Trophoblast cell (in vitro differentiated cells and primary cell): ENCODE results near the gene KCNH8. TPM values are rescaled to one million over a fixed set of nuclear protein-coding genes. Genes with fewer than 3 reads are reported as not detected.
"Not testable (repeated sequence)": the region's sequence is repeated elsewhere in the genome, so short reads cannot be mapped to it uniquely, and the experiment has no call there.

Experiments
- DNase-seq, 2 donors: peaks; one replicate each; pipeline ENCODE4 v3.0.0-alpha.2; 2016
- H2AFZ ChIP-seq: 2 replicates; pipeline ENCODE4 v1.6.1; 2013; ENCODE audit warnings: low read length, moderate library complexity, mild to moderate bottlenecking; ENCODE audit not compliant: insufficient read depth, poor library complexity
- H2AK5ac ChIP-seq: 2 replicates; pipeline ENCODE4 v1.6.1; 2013; ENCODE audit warnings: mild to moderate bottlenecking, low read length
- H2BK120ac ChIP-seq: 2 replicates; pipeline ENCODE4 v1.6.1; 2013; ENCODE audit warnings: low read length, mild to moderate bottlenecking, moderate library complexity; ENCODE audit not compliant: insufficient read depth, poor library complexity
- H2BK12ac ChIP-seq: 2 replicates; pipeline ENCODE4 v1.6.1; 2013; ENCODE audit warnings: mild to moderate bottlenecking, low read length, moderate library complexity
- H2BK5ac ChIP-seq: 2 replicates; pipeline ENCODE4 v1.6.1; 2013; ENCODE audit warnings: low read length, low read depth, moderate library complexity, mild to moderate bottlenecking; ENCODE audit not compliant: poor library complexity
- H3K14ac ChIP-seq: 2 replicates; pipeline ENCODE4 v1.6.1; 2013; ENCODE audit warnings: mild to moderate bottlenecking, low read length
- H3K18ac ChIP-seq: 2 replicates; pipeline ENCODE4 v1.6.1; 2013; ENCODE audit warnings: mild to moderate bottlenecking, low read length
- H3K23ac ChIP-seq: 2 replicates; pipeline ENCODE4 v1.6.1; 2013; ENCODE audit warnings: low read length
- H3K27ac ChIP-seq: 2 replicates; pipeline ENCODE4 v1.5.1; 2013; ENCODE audit warnings: low read depth, mild to moderate bottlenecking, inconsistent platforms, low read length, moderate library complexity
- H3K27me3 ChIP-seq: 2 replicates; pipeline ENCODE4 v1.6.1; 2013; ENCODE audit warnings: inconsistent platforms, mild to moderate bottlenecking, low read length, moderate library complexity; ENCODE audit not compliant: insufficient read depth
- H3K36me3 ChIP-seq, 2 experiments: 1 replicate in 1 of 2; 2 replicates in 1 of 2; pipeline ENCODE4 v1.6.1; 2013; ENCODE audit warnings: low read length in 2 of 2, mild to moderate bottlenecking in 2 of 2, moderate library complexity in 1 of 2; ENCODE audit not compliant: insufficient read depth in 2 of 2, control insufficient read depth in 1 of 2
- H3K4ac ChIP-seq: 2 replicates; pipeline ENCODE4 v1.6.1; 2013; ENCODE audit warnings: low read depth, mild to moderate bottlenecking, low read length, moderate library complexity
- H3K4me1 ChIP-seq, 2 experiments: 1 replicate in 1 of 2; 2 replicates in 1 of 2; pipeline ENCODE4 v1.6.1; 2013; ENCODE audit warnings: low read length in 2 of 2, mild to moderate bottlenecking in 2 of 2, moderate library complexity in 1 of 2; ENCODE audit not compliant: insufficient read depth in 2 of 2, control insufficient read depth in 1 of 2
- H3K4me2 ChIP-seq: 2 replicates; pipeline ENCODE4 v1.6.1; 2013; ENCODE audit warnings: inconsistent platforms, mild to moderate bottlenecking, low read length, moderate library complexity
- H3K4me3 ChIP-seq: 2 replicates; pipeline ENCODE4 v1.5.1; 2013; ENCODE audit warnings: mild to moderate bottlenecking, low read depth, low read length, inconsistent platforms
- H3K79me1 ChIP-seq: one replicate; pipeline ENCODE4 v1.6.1; 2013; ENCODE audit warnings: low read length
- H3K79me2 ChIP-seq: 2 replicates; pipeline ENCODE4 v1.6.1; 2013; ENCODE audit warnings: low read length, mild to moderate bottlenecking; ENCODE audit not compliant: control insufficient read depth, insufficient read depth, poor library complexity
- H3K9ac ChIP-seq: 2 replicates; pipeline ENCODE4 v1.6.1; 2013; ENCODE audit warnings: mild to moderate bottlenecking, low read length
- H3K9me3 ChIP-seq: 2 replicates; pipeline ENCODE4 v1.6.1; 2013; ENCODE audit warnings: low read depth, mild to moderate bottlenecking, control low read depth, inconsistent platforms, low read length; ENCODE audit not compliant: insufficient read depth
- H4K12ac ChIP-seq: 2 replicates; pipeline ENCODE4 v1.6.1; 2013; ENCODE audit warnings: low read depth, mild to moderate bottlenecking, low read length, moderate library complexity
- H4K8ac ChIP-seq: 2 replicates; pipeline ENCODE4 v1.6.1; 2013; ENCODE audit warnings: low read depth, mild to moderate bottlenecking, low read length, moderate library complexity
- H4K91ac ChIP-seq: one replicate; pipeline ENCODE4 v1.6.1; 2013; ENCODE audit warnings: low read depth, mild to moderate bottlenecking, low read length, moderate library complexity
- WGBS: extraction: QIAGEN DNeasy Blood & Tissue Kit; methylation state at CpG from one replicate; pipeline ENCODE4 v1.1.7; 2013; ENCODE audit warnings: missing lambda C conversion rate; ENCODE audit not compliant: insufficient read length, insufficient coverage; ENCODE audit errors: extremely low coverage; 5-methylcytosine and 5-hydroxymethylcytosine counted together
- polyA plus RNA-seq: library from polyadenylated mRNA; stranded (reverse); fragments of 200-250 nt; gene quantifications from 2 replicates; pipeline ENCODE4 v1.2.3, GENCODE V29; 2013

The KCNH8 gene
- polyA plus RNA-seq: 0.58 and 0.67 TPM in 2 replicates

- H2BK5ac ChIP-seq: no peak within 1 kb of the TSS
- H3K9ac ChIP-seq: no peak within 1 kb of the TSS
These were observed at the start of gene KCNH8 for GRCh38 chr3:19147905-19148767. Gene KCNH8 (plus strand): TSS chr3:19148510. CDS start chr3:19148720, 210 bp downstream.

DNA sequence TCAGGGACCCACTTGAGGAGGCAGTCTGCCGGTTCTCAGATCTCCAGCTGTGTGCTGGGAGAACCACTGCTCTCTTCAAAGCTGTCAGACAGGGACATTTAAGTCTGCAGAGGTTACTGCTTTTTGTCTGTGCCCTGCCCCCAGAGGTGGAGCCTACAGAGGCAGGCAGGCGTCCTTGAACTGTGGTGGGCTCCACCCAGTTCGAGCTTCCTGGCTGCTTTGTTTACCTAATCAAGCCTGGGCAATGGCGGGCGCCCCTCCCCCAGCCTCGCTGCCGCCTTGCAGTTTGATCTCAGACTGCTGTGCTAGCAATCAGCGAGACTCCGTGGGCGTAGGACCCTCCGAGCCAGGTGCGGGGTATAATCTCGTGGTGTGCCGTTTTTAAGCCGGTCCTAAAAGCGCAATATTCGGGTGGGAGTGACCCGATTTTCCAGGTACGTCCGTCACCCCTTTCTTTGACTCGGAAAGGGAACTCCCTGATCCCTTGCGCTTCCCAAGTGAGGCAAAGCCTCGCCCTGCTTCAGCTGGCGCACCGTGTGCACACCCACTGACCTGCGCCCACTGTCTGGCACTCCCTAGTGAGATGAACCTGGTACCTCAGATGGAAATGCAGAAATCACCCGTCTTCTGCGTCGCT lies 45.5 kb upstream of the KCNH8 start:
- not testable (repeated sequence) for H3K4ac ChIP-seq, H3K18ac ChIP-seq, H3K4me1 ChIP-seq, H3K79me2 ChIP-seq, H2AK5ac ChIP-seq, H2AFZ ChIP-seq, H3K14ac ChIP-seq, H4K12ac ChIP-seq, H3K4me3 ChIP-seq, H2BK5ac ChIP-seq, H3K4me2 ChIP-seq, H3K23ac ChIP-seq, H4K91ac ChIP-seq, H3K27me3 ChIP-seq, H4K8ac ChIP-seq, H2BK120ac ChIP-seq, DNase-seq, H3K79me1 ChIP-seq, H3K9ac ChIP-seq, H2BK12ac ChIP-seq, H3K36me3 ChIP-seq, H3K27ac ChIP-seq
- no CpG with 5 or more reads among the region's 29 CpGs for WGBS
- peaks cover 11% of the 10 kb centered on the region for H3K9me3 ChIP-seq

More at GRCh38 chr3:19147905-19148767, at the start of gene KCNH8:
- Histone ChIP-seq H3K4me3 (peak within 1 kb of the TSS; percentile 89), H3K27ac (no peak within 1 kb of the TSS), H2BK12ac (no peak within 1 kb of the TSS), H2AK5ac (no peak within 1 kb of the TSS), H3K4me2 (peak within 1 kb of the TSS; percentile 95), H3K4ac (no peak within 1 kb of the TSS), H3K79me1 (peaks cover 3% of the 10 kb centered on the region), H4K12ac (no peak within 1 kb of the TSS), H3K14ac (no peak within 1 kb of the TSS), H3K9me3 (no peaks in the 10 kb centered on the region), H3K4me1 (peaks cover 3 to 4% of the 10 kb centered on the region in 2 experiments), H3K27me3 (peaks cover 5% of the 10 kb centered on the region), H3K79me2 (no peaks in the 10 kb centered on the region), H2AFZ (peak within 1 kb of the TSS; percentile 98), H3K36me3 (no peaks in the 10 kb centered on the region), H4K91ac (no peak within 1 kb of the TSS), H3K18ac (no peak within 1 kb of the TSS), H4K8ac (peak within 1 kb of the TSS; percentile 55), H2BK120ac (no peak within 1 kb of the TSS), H3K23ac (no peak within 1 kb of the TSS)
- DNase-seq: no peak
- no CpG with 5 or more reads among the region's 64 CpGs for WGBS

DNA sequence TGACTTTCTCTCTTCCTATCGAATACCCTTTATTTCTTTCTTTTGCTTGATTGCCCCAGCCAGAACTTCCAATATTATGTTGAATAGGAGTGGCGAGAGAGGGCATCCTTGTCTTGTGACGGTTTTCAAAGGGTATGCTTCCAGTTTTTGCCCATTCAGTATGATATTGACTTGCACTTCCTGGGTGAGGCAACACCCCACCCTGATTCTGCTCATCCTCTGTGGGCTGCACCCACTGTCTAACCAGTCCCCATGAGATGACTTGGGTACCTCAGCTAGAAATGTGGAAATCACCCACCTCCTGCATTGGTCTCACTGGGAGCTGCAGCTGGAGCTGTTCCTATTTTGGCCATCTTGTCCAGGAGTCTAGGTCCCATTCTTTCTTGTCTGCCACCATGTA lies 44.8 kb upstream of the KCNH8 start:
- no peak overlapping the region for H3K18ac ChIP-seq
- H3K79me1 ChIP-seq: no peaks in the 10 kb centered on the region
- H4K91ac ChIP-seq: no peak overlapping the region
- H2BK120ac ChIP-seq: no peak overlapping the region
- H2BK5ac ChIP-seq: no peak overlapping the region
- no peak overlapping the region for H2BK12ac ChIP-seq
- no peak overlapping the region for H3K4ac ChIP-seq
- H4K8ac ChIP-seq: peak overlapping the region; percentile 38
- H3K4me2 ChIP-seq: no peak overlapping the region
- H3K4me3 ChIP-seq: no peak overlapping the region
- H3K23ac ChIP-seq: no peak overlapping the region
- WGBS: no CpG with 5 or more reads among the region's 3 CpGs
- H3K27ac ChIP-seq: no peak overlapping the region
- no peaks in the 10 kb centered on the region for H3K36me3 ChIP-seq
- peaks cover 12% of the 10 kb centered on the region for H3K9me3 ChIP-seq
- H2AFZ ChIP-seq: no peak overlapping the region
- no peak overlapping the region for H3K9ac ChIP-seq
- no peak overlapping the region for H4K12ac ChIP-seq
- H2AK5ac ChIP-seq: no peak overlapping the region
- DNase-seq: no peak
- no peaks in the 10 kb centered on the region for H3K79me2 ChIP-seq
- no peaks in the 10 kb centered on the region for H3K27me3 ChIP-seq
- no peak overlapping the region for H3K14ac ChIP-seq
- no peaks in the 10 kb centered on the region for H3K4me1 ChIP-seq

- no peak overlapping the region for H3K23ac ChIP-seq
These were observed 43.9 kb upstream of the KCNH8 start for GRCh38 chr3:19104459-19104858.

More at GRCh38 chr3:19104459-19104858, 43.9 kb upstream of the KCNH8 start:
- Histone ChIP-seq H3K79me1 (no peaks in the 10 kb centered on the region), H3K4me3 (no peak overlapping the region), H2BK5ac (no peak overlapping the region), H3K18ac (no peak overlapping the region), H2AK5ac (no peak overlapping the region), H4K12ac (no peak overlapping the region), H3K27ac (no peak overlapping the region), H3K27me3 (no peaks in the 10 kb centered on the region), H3K14ac (no peak overlapping the region), H3K4me2 (no peak overlapping the region), H3K9me3 (peaks cover 12% of the 10 kb centered on the region), H3K9ac (no peak overlapping the region), H3K4me1 (no peaks in the 10 kb centered on the region), H3K36me3 (no peaks in the 10 kb centered on the region), H4K8ac (no peak overlapping the region), H3K4ac (no peak overlapping the region), H4K91ac (no peak overlapping the region), H2BK120ac (no peak overlapping the region), H2BK12ac (no peak overlapping the region), H2AFZ (no peak overlapping the region), H3K79me2 (no peaks in the 10 kb centered on the region)
- DNase-seq: no peak
